GM18870 (cell line): ENCODE measurements around the gene SNAPC2.
"Not testable (repeated sequence)": the region's sequence is repeated elsewhere in the genome, so short reads cannot be mapped to it uniquely, and the experiment has no call there.

Experiments
- ATAC-seq: cut with Tn5 transposase; IDR thresholded peaks from one replicate; pipeline ENCODE4 v1.9.1; 2021; ENCODE audit warnings: moderate library complexity; ENCODE audit not compliant: unreplicated experiment

Gene SNAPC2

GRCh38 chr19:7908742-7909461 is 11.2 kb upstream of the SNAPC2 start:
- ATAC-seq, result no peak

GRCh38 chr19:7909471-7910067 is 10.6 kb upstream of the SNAPC2 start:
- ATAC-seq, result no peak

GRCh38 chr19:7910321-7911161 is 9.6 kb upstream of the SNAPC2 start:
- ATAC-seq, result no peak

GRCh38 chr19:7911508-7912143 is 8.5 kb upstream of the SNAPC2 start:
- ATAC-seq, result no peak

GRCh38 chr19:7912144-7912696 is 7.9 kb upstream of the SNAPC2 start:
- ATAC-seq, result no peak

- ATAC-seq, result no peak
These were observed 7.2 kb upstream of the SNAPC2 start for GRCh38 chr19:7912697-7913564.

GRCh38 chr19:7913652-7914051 is 6.5 kb upstream of the SNAPC2 start:
- ATAC-seq, result no peak

- ATAC-seq, result no peak
These were observed 6.0 kb upstream of the SNAPC2 start for GRCh38 chr19:7914099-7914498.

- ATAC-seq, result no peak
These were observed 5.5 kb upstream of the SNAPC2 start, which contains the start of gene TGFBR3L for GRCh38 chr19:7914598-7915045. TSS of gene TGFBR3L (plus strand) at chr19:7914830.

- no peak for ATAC-seq
These were observed 4.7 kb upstream of the SNAPC2 start for GRCh38 chr19:7915250-7916102.

GRCh38 chr19:7916103-7916954 is 3.8 kb upstream of the SNAPC2 start:
- no peak for ATAC-seq

GRCh38 chr19:7916955-7917266 is 3.2 kb upstream of the SNAPC2 start:
- no peak for ATAC-seq

GRCh38 chr19:7917267-7918061 is 2.7 kb upstream of the SNAPC2 start:
- ATAC-seq, result no peak

- ATAC-seq, result not testable (repeated sequence)
These were observed 2.0 kb upstream of the SNAPC2 start for GRCh38 chr19:7918062-7918614.

- ATAC-seq, result no peak
These were observed 1.3 kb upstream of the SNAPC2 start for GRCh38 chr19:7918615-7919421.
